NCI-H82 treated with DMSO at 0.1 percent for 48 hours (cell line): Measurements from ENCODE around the gene LENG9.

ENCODE experiments used
- DNase-seq: peaks from one replicate; lab custom pipeline; 2025; ENCODE audit not compliant: unreplicated experiment; lab: John Stamatoyannopoulos, UW

The LENG9 gene

GRCh38 chr19:54422136-54422535, 41.4 kb downstream of the LENG9 start:
- DNase-seq = no peak

GRCh38 chr19:54421521-54421920, 42.1 kb downstream of the LENG9 start:
- no peak for DNase-seq

GRCh38 chr19:54421169-54421516, 42.4 kb downstream of the LENG9 start:
- DNase-seq = no peak

GRCh38 chr19:54420383-54421168, 43.0 kb downstream of the LENG9 start:
- no peak for DNase-seq

- DNase-seq = no peak
Observed at GRCh38 chr19:54420068-54420382, 43.6 kb downstream of the LENG9 start.

- no peak for DNase-seq
Observed at GRCh38 chr19:54418930-54419800, 44.4 kb downstream of the LENG9 start.

- no peak for DNase-seq
Observed at GRCh38 chr19:54418030-54418929, 45.3 kb downstream of the LENG9 start.

GRCh38 chr19:54416695-54417491, 46.7 kb downstream of the LENG9 start:
- DNase-seq = no peak

GRCh38 chr19:54415901-54416673, 47.5 kb downstream of the LENG9 start:
- no peak for DNase-seq

- no peak for DNase-seq
Observed at GRCh38 chr19:54415208-54415900, 48.2 kb downstream of the LENG9 start, which contains the start of gene TTYH1. Gene TTYH1 (plus strand): TSS chr19:54415464. CDS start chr19:54415553, 89 bp downstream.

- DNase-seq = no peak
Observed at GRCh38 chr19:54414156-54414555, 49.4 kb downstream of the LENG9 start.

- no peak for DNase-seq
Observed at GRCh38 chr19:54412877-54413276, 50.7 kb downstream of the LENG9 start.
